ENCODE results near the gene GH1.
A peak's percentile ranks its signal among the peaks of the same experiment; 100 is the strongest.
"Not testable (repeated sequence)": the region's sequence is repeated elsewhere in the genome, so short reads cannot be mapped to it uniquely, and the experiment has no call there.

Gene GH1

DNA sequence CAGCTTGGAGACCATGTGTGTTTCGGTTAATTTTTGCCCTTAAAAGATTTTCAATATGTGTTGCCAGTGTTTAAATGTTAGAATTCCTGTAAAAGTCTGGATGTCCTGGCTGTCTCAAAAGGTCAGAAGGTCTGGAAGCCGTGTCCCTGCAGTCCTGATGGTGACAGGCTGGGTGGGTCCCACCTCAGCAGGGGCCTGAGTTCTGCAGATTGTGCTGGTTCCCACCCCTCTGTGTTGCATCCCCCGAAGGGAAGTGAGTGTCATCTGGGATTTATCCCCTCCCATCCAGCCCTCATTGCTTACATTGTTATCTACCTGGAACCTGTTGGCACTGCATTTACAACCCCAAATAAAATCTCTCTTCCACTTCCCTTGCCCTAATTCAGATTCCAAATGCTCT lies 24.6 kb downstream of the GH1 start:
- DNase-seq: not testable (repeated sequence)

DNA sequence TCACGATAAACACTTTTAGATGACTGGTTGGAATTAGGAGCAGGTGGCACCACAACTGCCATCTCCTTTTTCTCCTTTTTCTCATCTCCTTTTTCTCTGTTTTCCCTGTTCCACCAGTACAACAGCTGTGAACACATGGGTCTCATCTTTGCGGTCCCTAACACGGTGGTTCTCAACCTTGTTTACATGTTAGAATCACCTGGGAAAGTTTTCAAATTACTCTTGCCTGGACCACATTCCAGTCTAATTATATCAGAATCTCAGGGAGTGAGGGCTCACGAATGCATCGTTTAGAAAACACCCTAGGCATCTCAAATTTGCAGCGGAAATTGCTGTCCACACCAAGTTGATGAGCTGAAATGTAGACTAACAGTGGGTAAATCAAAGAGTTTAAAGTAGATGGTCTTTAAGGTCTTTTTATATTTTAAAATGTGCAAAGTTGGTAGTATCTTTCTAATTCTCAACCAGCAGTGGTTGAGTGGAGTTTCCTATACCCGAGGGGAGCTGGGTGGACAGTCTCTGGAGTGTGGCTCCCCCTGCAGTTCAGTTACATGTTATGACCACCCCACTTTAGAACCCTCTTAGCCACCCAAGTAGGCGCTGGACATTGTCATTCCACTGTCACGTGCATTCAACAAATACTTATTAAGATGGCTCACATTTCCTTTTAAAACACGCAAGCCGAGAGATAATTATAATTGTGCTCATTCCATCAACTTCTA lies 26.2 kb downstream of the GH1 start:
- peak in 1 of 4 experiments; percentile 13 for DNase-seq

DNA sequence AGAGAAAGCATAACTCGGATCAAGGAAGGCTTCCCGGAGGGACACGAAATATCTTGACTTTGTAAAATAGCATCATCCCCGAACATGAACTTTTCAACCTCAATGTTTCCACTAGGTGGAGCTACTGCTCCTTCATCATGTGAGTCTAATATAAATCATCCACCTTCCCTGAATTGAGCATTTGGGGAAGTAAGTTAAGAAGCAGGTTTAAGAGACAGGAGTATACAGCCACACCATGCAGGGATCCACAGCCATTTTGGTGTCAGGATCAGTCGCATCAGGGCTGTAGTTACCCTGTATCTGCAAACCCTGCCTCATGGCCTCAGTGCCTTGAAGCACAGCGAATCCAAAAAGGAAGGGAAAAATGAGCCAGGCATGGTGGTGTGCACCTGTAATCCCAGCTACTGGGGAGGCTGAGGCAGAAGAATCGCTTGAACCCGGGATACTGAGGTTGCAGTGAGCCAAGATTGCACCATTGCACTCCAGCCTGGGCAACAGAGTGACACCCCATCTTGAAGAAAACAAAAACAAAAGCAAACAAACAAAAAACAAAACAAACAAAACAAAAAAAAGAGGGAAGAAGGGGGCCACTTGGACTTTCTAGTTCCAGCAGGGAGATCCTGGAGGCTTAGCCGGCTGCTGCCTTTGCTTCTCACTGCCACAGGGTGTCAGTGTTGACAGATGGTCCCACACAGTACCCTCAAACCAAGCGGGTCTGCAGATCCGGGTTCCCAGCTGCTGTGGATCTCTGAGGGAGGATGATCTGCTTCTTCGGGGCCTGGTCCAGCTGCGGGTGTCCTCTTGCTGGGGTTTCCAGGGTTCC lies 29.4 kb downstream of the GH1 start:
- peak; percentile 26 to 53 (median 48) for DNase-seq

DNA sequence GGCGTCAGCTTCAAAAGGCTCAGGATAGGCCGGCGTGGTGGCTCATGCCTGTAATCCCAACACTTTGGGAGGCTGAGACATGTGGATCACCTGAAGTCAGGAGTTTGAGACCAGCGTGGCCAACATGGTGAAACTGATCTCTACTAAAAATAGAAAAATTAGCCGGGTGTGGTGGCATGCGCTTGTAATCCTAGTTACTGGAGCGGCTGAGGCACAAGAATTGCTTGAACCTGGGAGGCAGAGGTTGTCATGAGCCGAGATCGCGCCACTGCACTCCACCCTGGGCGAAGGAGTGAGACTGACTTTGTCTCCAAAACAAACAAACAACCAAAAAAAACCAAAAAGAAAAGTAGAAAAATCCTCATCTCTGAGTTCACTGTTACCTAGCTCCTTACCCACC lies 33.5 kb downstream of the GH1 start:
- not testable (repeated sequence) for DNase-seq

DNA sequence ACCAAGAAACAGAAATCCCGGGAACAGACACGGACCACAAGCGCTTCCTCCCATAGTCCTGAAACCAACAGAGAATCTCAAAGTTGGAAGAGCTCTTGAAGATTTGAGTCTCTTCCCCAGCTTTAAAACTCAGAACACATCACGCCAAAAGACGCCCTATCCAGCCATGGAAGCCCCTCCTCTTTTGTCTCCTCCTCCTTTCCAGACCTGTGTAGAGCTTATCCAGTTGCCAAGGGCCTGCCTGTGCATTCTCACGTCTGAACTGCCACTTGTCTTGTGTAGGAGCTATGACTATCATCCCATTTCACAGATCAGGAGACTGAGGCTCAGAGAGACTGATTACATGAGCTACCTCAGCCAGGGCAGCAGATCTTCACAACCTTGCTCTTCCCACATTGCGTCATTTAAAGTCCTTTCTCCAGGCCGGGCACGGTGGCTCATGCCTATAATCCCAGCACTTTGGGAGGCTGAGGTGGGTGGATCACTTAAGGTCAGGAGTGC lies 36.0 kb downstream of the GH1 start:
- not testable (repeated sequence) for DNase-seq

DNA sequence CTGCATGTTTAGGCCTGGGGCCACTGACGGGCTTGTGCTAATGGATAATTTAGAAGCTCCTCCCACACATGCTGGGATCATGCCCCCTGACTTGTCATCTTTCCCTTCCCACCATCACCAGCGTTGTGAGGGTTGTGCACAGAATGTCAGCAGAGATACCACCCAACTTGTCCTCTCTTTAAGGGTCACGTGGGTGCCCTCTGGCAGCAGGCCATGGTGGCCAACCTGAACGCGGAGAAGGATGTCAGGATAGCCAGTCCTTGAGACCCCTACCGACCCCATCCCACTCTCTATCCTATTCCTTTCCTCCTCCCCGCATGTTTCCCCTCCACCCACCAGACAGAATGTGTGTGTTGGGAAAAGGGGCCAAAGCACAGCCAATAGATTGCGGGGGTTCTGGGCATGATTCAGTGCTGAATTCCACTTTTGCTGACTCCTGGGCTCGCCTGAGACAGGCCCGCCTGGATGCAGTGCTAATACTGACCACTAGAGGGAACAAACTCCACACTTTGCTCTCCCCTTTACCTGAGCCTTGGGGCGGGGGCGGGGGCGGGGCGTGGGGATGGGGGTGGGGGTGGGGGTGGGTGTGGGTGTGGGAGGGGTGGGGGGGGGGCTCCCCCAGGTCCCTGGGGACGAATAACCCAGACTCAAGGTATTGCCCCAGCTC lies 36.6 kb downstream of the GH1 start, which contains the start of gene GH2:
Gene GH2, minus strand, starts transcription at position 10 of the 667 bp plus-strand sequence. CDS start 143 bp downstream, outside the sequence.
- DNase-seq: peak; percentile 58 to 72 (median 65)

DNA sequence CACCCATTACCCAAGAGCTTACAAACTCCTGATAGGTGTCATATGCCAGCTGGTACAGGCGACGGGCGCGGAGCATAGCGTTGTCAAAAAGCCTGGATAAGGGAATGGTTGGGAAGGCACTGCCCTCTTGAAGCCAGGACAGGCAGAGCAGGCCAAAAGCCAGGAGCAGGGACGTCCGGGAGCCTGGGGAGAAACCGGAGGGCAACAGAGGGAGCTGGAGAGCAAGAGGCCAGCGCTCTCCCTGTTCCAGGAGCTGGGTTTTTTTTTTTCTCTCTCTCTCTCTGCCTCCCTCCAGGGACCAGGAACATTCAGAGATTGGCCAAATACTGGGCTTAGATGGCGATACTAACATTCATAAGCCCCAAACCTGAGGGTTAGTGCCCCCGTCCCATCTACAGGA lies 37.3 kb downstream of the GH1 start:
- DNase-seq: not testable (repeated sequence)

DNA sequence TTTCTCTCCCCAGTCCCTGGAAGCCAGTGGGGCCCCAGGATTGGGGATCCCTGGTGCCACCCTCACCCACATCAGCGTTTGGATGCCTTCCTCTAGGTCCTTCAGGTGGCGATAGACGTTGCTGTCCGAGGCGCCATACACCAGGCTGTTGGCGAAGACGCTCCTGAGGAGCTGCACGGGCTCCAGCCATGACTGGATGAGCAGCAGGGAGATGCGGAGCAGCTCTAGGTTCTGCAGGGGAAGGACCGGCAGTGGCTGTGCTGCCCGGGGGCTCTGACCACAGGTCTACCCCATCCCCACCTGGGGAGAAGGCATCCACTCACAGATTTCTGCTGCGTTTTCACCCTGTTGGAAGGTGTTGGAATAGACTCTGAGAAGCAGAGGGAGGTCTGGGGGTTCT lies 37.9 kb downstream of the GH1 start:
- DNase-seq: no peak

DNA sequence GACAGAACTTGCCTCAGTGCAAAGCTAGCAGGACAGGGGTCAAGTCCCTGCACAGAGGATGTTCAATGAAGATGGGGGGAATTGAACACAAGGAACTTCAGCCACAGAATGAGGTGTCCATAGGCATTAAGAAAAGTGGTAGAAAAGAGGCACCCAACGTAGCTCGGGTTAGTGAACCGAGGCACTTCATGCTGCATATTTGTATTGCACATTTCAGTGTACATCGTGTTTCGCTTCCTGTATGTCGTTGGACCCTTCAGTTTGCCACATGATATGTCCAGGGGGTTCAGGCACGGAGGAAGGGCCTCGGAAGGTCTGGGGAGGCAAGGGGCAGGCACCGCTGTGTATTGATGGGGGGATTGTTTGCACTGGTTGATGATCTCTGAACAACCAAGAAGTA lies 40.2 kb downstream of the GH1 start:
- DNase-seq: not testable (repeated sequence)

DNA sequence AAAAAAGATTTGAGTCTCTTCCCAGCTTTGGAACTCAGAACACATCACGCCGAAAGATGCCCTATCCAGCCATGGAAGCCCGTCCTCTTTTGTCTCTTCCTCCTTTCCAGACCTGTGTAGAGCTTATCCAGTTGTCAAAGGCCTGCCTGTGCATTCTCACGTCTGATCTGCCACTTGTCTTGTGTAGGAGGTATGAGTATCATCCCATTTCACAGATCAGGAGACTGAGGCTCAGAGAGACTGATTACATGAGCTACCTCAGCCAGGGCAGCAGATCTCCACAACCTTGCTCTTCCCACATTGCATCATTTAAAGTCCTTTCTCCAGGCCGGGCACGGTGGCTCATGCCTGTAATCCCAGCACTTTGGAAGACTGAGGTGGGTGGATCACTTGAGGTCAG lies 43.9 kb downstream of the GH1 start:
- not testable (repeated sequence) for DNase-seq

DNA sequence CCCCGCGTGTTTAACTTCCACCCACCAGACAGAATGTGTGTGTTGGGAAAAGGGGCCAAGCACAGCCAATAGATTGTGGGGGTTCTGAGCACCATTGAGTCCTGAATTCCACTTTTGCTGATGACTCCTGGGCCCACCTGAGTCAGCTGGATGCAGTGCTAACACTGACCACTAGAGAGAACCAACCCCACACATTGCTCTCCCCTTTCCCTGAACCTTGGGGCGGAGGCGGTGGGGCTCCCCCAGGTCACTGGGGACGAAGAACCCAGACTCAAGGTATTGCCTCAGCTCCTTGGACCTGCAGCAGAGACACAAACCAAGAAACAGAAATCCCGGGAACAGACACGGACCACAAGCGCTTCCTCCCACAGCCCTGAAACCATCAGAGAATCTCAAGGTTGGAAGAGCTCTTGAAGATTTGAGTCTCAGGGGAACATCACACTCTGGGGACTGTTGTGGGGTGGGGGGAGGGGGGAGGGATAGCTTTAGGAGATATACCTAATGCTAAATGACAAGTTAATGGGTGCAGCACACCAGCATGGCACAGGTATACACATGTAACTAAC lies 44.5 kb downstream of the GH1 start:
- not testable (repeated sequence) for DNase-seq

DNA sequence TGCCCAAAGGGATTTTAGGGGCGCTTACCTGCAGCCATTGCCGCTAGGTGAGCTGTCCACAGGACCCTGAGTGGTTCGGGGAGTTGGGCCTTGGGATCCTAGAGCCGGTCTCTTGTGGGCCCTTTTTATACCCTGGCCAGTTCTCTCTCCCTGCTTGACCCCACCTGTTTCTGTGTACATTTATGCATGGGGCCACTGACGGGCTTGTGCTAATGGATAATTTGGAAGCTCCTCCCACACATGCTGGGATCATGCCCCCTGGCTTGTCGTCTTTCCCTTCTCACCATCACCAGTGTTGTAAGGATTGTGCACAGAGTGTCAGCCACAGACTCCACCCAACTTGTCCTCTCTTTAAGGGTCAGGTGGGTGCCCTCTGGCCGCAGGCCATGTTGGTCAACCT lies 45.1 kb downstream of the GH1 start, which contains the start of gene CSH2:
Gene CSH2, minus strand, starts transcription at position 101 of the 400 bp plus-strand sequence. Its CDS starts 63 bp downstream, at position 38.
- DNase-seq: not testable (repeated sequence)

DNA sequence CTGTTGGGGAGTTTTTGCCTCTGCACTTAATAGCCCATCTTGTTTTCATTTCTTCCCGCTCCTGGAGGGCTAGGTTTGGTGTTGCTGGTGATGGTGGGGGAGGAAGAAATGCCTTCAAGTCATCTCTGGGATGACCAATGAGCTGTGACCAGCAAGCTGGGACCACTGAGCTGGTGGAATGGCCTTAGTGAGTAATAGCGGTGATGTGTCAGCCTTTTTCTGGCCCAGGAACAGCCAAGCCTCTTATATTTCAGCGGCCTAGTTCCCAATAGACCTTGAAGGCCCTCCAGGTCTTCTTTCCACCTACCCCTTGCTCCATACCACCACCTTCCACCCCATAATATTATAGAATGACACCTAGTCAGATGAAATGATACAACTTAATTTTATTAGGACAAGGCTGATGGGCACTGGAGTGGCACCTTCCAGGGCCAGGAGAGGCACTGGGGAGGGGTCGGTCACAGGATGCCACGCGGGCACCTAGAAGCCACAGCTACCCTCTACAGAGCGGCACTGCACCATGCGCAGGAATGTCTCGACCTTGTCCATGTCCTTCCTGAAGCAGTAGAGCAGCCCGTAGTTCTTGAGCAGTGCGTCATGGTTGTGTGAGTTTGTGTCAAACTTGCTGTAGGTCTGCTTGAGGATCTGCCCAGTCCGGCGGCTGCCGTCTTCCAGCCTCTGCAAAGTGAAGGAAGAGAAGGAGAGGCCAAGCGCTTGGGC lies 46.8 kb downstream of the GH1 start:
- not testable (repeated sequence) for DNase-seq

DNA sequence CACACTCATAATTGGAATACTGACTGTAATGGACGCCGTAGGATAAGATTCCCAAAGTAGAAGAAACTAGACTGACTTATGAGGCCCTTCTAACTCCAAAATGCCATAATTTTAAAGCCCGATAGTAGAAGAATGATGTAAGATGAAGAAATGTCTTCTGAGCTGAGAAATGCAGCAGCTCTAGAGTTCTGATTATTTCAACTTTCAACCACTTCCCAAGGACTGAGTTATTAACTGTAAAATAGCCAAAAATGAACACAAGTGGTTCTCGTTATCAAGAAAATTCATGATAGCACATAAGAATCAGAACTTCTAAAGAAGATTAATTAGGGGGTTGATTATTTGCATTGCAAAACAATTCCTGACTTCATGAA lies 48.4 kb downstream of the GH1 start:
- DNase-seq: not testable (repeated sequence)

DNA sequence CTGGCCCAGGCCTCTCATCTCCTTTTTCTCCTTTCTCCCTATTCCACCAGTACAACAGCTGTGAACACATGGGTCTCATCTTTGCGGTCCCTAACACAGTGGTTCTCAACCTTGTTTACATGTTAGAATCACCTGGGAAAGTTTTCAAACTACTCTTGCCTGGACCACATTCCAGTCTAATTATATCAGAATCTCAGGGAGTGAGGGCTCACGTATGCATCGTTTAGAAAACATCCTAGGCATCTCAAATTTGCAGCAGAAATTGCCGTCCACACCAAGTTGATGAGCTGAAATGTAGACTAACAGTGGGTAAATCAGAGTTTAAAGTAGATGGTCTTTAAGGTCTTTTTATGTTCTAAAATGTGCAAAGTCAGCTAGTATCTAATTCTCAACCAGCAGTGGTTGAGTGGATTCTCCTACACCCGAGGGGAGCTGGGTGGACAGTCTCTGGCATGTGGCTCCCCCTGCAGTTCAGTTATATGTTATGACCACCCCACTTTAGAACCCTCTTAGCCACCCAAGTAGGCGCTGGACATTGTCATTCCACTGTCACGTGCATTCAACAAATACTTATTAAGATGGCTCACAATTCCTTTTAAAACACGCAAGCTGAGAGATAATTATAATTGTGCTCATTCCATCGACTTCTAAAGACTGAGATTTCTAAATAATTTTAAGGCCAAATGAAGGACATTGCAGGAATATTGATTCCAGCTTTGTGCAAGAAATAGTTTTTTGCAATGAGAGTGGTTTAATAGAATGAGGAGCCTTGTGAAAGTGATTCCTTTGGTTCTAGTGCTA lies 48.9 kb downstream of the GH1 start:
- not testable (repeated sequence) for DNase-seq

All from suppressor macrophage (primary cell).